Measurements from ENCODE around the gene CYP4A22.
"Not testable (repeated sequence)": the region's sequence is repeated elsewhere in the genome, so short reads cannot be mapped to it uniquely, and the experiment has no call there.

Gene CYP4A22

GRCh38 chr1:47156457-47156856, 19.2 kb downstream of the CYP4A22 start:
- DNase-seq (ENCODE audit: low spot score): not testable (repeated sequence)

DNA sequence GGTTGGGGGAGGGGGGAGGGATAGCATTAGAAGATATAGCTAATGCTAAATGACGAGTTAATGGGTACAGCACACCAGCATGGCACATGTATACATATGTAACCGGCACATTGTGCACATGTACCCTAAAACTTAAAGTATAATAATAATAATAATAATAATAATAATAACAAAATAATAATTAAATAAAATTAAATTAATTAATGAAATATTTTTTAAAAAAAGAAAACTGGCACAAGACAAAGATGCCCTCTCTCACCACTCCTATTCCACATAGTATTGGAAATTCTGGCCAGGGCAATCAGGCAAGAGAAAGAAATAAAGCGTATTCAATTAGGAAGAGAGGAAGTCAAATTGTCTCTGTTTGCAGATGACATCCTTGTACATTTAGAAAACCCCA, 20.7 kb downstream of the CYP4A22 start:
- DNase-seq (ENCODE audit: low spot score): not testable (repeated sequence)

- DNase-seq (ENCODE audit: low spot score): no peak
Measured at GRCh38 chr1:47160716-47161115, 23.5 kb downstream of the CYP4A22 start.

GRCh38 chr1:47161298-47162040, 24.2 kb downstream of the CYP4A22 start:
- no peak for DNase-seq (ENCODE audit: low spot score)

GRCh38 chr1:47164552-47164951, 27.3 kb downstream of the CYP4A22 start:
- no peak for DNase-seq (ENCODE audit: low spot score)

GRCh38 chr1:47172782-47173181, 35.5 kb downstream of the CYP4A22 start:
- DNase-seq (ENCODE audit: low spot score): no peak

DNA sequence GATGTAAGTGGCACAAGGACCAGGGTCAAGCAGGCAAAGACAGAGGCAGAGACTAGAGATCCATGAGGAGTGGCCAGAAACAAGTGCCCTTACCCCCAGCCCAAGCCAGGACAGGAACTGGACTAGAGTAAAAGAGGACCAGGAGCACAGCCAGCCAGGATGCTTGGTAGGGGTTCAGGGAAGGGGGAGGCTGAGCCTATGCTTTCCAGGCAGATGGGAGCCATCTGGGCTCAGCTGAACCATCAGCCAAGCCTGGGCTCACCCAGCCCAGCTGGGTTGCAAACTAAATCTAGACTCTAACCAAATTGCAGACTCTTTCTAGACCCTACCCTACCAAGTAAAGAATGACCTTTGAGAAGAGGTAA, 37.4 kb downstream of the CYP4A22 start:
- no peak for DNase-seq (ENCODE audit: low spot score)

- peak; percentile 45 for DNase-seq (ENCODE audit: low spot score)
Measured at GRCh38 chr1:47175227-47175934, 38.1 kb downstream of the CYP4A22 start.

GRCh38 chr1:47178020-47178419, 40.8 kb downstream of the CYP4A22 start:
- no peak for DNase-seq (ENCODE audit: low spot score)

- no peak for DNase-seq (ENCODE audit: low spot score)
Measured at GRCh38 chr1:47178654-47179016, 41.4 kb downstream of the CYP4A22 start.

- peak; percentile 66 for DNase-seq (ENCODE audit: low spot score)
Measured at GRCh38 chr1:47179017-47179987, 42.1 kb downstream of the CYP4A22 start.

GRCh38 chr1:47179988-47180563, 42.8 kb downstream of the CYP4A22 start:
- no peak for DNase-seq (ENCODE audit: low spot score)

- DNase-seq (ENCODE audit: low spot score): no peak
Measured at GRCh38 chr1:47180603-47181094, 43.4 kb downstream of the CYP4A22 start.

DNA sequence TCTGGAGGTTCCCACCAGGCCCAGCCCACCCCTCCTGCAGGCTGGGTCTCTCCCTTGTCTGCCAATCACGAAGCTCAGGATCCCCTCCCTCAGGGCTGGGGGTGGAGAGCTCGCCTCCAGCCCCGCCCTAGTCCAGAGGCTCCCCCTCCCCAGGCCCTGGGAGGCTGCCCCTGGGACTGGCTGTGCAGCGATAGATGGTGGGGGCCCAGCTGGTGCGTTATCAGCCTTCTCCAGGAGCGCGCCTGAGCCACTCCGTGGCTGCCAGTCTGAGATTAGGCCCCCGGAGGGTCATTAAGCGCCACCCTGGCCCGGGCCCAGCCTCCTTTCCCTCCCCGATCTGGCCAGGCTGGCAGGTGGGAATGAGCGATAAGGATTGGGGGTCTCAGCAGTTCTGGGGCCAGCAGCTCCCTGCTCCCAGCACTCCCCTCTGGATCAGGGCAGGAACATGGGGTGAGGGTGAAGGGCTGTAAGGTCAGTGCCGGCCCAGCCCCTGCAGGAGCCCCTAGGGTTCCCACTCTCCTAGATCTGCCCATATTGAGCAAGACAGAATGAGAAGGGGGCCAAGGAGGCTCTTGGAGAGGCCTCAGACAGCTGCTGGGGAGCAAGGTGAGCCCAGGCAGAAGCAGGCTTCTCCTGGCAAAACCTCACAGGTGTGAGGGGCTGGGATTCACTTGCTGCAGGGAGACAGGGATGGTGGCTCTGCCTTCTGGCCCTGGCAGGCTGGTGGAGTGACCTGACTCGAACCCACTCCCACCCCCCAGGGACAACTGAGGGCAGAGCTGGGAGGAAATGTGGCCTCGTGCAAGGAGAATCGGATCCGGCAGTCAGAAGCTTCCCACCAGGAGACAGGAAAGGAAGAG, 44.1 kb downstream of the CYP4A22 start:
- DNase-seq (ENCODE audit: low spot score): no peak

DNA sequence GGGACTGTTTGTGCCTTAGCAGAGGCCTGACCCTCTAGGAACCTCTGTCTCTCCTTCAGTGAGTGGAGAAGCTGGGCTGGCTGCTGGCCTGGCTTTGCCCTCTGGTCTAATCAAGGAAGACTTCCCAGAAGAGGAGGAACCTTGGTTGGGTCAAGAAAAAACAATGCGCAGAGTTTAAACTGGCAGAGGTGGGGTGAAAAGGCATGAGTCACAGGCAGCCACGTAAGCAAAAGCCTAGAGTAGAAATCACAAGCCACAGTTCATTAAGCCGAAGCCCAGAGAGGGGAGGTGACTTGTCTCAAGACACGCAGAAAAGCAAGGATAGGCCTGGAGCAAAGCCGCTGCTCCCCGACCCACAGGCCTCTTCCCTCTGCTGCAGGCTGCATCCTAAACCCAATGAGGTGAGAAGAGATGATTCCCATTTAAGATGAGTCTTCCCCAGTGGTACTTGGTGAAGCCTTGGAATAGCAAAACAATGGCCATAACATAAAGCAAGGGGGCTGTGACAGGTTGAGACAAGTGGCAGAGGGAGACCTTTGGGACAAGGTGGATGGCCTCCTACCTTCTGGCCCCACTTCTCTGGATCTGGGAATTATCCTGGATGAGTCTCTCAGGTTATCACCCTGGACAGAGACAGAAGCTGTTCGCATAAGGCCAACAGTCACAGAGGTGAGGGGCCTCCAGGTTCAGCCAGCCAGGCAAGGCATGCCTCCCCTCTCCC, 44.9 kb downstream of the CYP4A22 start:
- no peak for DNase-seq (ENCODE audit: low spot score)

- no peak for DNase-seq (ENCODE audit: low spot score)
Measured at GRCh38 chr1:47182676-47183235, 45.5 kb downstream of the CYP4A22 start.

DNA sequence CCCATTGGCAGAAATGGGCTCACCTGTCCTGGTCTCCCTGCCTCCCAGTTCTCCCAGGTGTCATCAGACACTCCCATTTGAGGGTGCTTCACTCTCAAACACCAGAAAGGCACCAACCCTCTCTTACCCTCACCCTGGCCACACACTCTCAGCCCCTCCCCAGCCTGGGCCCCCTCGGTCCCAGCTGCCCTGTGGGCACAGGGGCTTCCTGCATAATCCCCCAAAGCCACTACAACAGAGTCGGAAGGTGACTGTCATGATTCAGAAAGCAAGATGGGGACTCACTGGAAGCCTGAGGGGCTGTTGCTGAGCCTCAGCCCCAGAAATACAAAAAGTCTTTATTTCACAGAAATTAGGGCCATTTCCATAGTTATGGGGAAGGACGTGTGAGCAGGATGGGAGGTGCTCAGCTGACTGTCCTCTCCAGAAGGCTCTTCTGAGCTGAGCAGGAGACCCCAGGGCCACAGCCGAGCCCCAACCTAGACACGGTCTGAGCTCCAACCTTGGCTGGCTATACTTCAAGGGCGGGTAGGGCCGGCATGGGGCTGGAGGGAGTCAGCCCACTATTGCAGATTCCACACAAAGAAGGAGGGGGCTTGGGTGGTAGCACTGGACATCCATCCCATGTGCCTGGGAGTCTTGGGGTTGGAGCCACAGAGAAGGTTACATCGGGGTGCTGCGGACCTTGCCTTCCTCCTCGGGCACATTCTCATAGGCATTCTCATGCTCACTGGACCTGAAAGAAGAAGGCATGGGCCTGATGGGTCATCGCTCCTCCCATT, 46.3 kb downstream of the CYP4A22 start:
- no peak for DNase-seq (ENCODE audit: low spot score)

- DNase-seq (ENCODE audit: low spot score): no peak
Measured at GRCh38 chr1:47184090-47184821, 47.0 kb downstream of the CYP4A22 start.
